ENCODE results near the gene SLC2A14.

- no peak for TF ChIP-seq CTCF (IDR thresholded peaks at IDR 0.05; ENCODE audit: low read length)
- TF ChIP-seq EZH2 (IDR thresholded peaks at IDR 0.05; ENCODE audit: borderline replicate concordance, low read length): no peak
These were observed 79.5 kb downstream of the SLC2A14 start for GRCh38 chr12:7793211-7793610.

All from OCI-LY1 (cell line).